Frontal cortex (tissue), 4 donors: ENCODE measurements around the gene FTSJ1. TPM values are rescaled to one million over a fixed set of nuclear protein-coding genes. Genes with fewer than 3 reads are reported as not detected.
"Not testable (repeated sequence)": the region's sequence is repeated elsewhere in the genome, so short reads cannot be mapped to it uniquely, and the experiment has no call there.

ENCODE experiments used
- DNase-seq, 2 donors: peaks; one replicate each; pipeline ENCODE4 v3.0.0; 2012; ENCODE audit warnings: low spot score in 2 of 2
- FAIRE-seq: peaks from 2 replicates; lab custom pipeline; 2012; peaks lifted over from hg19 to GRCh38; lab: Jason Lieb, UNC
- total RNA-seq: library from RNA; depleted of rRNA; stranded (reverse); fragments of >200 nt; gene quantifications from one replicate; pipeline ENCODE4 v1.2.3, GENCODE V29; 2014
- donor health status: control.
- donor health status: control.
- donor health status: control.

FTSJ1 gene, protein sequence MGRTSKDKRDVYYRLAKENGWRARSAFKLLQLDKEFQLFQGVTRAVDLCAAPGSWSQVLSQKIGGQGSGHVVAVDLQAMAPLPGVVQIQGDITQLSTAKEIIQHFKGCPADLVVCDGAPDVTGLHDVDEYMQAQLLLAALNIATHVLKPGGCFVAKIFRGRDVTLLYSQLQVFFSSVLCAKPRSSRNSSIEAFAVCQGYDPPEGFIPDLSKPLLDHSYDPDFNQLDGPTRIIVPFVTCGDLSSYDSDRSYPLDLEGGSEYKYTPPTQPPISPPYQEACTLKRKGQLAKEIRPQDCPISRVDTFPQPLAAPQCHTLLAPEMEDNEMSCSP
- 36.3 TPM for total RNA-seq

GRCh38 chrX:48475774-48476577 lies at the start of gene FTSJ1:
Gene FTSJ1 (plus strand): TSS chrX:48476199. CDS start chrX:48478048, 1,849 bp downstream.
- FAIRE-seq (no peak), DNase-seq (peak; percentile 72 to 76)

- FAIRE-seq, DNase-seq: not testable (repeated sequence)
Observed at GRCh38 chrX:48427027-48427716, 48.8 kb upstream of the FTSJ1 start.

DNA sequence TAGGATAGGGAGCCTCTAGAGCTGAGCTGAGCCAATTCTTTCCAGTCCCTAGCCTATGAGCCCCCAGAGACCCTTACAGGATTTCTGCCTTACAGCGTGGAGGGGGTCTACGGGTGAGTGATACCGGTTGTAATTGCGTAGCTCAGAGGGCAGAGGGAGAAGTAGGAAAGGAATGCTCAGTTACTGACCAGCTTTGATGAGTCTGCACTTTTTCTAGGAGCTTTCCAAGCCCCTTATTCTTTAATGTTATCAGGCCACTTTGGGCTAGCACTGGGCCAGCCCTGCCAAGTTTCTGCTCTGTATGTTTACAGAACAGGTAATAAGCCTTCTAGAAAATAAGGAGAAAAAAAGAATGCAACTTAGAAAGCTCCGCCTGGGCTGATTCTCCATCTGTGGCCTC lies 46.4 kb upstream of the FTSJ1 start:
- FAIRE-seq, DNase-seq: not testable (repeated sequence)

- not testable (repeated sequence) for FAIRE-seq, DNase-seq
Observed at GRCh38 chrX:48430166-48430565, 45.8 kb upstream of the FTSJ1 start.

GRCh38 chrX:48433713-48434112 lies 42.3 kb upstream of the FTSJ1 start:
- not testable (repeated sequence) for DNase-seq, FAIRE-seq

GRCh38 chrX:48447201-48447600 lies 28.8 kb upstream of the FTSJ1 start:
- not testable (repeated sequence) for FAIRE-seq, DNase-seq

DNA sequence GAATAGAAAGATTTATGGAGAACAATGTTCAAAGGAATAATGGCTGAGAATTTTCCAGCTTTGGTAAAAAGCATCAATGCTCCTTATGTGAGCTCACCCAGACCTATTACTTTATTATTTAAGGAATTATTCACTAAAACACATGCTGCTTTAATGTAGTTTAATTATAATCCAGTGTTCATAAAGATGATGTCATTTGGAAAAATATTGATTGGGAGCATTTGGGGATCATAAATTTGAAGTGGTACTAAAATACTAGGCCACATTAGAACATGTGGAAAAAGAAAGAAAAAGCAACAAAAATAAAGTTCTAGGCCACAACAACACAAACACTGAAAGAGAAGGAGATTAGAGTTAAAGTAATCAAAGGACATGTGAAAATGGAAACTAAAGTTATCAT lies 25.9 kb upstream of the FTSJ1 start:
- DNase-seq: no peak
- no peak for FAIRE-seq

- DNase-seq (no peak), FAIRE-seq (no peak)
Observed at GRCh38 chrX:48451708-48452107, 24.3 kb upstream of the FTSJ1 start.

DNA sequence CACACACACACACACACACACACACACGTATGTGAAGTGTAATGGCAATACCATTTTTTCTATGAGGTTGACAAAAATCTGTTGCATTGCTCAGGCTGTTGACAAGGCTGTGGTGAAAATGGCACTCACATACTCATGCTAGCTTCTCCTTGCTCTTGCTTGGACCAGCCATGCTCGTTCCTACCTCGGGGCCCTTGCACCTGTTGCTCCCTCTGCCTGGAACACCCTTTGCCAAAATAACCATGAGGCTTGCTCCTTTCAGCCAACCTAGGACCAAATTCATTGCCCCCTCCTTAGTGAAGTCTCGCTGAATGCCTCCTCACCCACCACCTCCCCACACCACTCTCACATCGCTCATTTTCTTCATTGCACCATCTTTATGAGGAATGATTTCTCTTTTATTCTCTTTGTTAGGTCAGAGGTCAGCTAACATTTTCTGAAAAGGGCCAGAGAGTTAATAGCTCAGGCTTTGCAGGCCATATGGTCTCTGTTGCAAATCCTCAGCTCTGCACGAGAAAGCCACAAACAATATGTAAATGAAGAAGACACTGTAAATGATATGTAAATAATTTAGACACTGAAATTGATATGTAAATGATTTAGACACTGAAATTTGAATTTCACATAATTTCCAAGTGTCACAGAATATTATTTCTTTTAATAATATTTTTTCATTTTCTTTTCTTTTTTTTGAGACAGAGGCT lies 19.2 kb upstream of the FTSJ1 start:
- FAIRE-seq (no peak), DNase-seq (no peak)

DNA sequence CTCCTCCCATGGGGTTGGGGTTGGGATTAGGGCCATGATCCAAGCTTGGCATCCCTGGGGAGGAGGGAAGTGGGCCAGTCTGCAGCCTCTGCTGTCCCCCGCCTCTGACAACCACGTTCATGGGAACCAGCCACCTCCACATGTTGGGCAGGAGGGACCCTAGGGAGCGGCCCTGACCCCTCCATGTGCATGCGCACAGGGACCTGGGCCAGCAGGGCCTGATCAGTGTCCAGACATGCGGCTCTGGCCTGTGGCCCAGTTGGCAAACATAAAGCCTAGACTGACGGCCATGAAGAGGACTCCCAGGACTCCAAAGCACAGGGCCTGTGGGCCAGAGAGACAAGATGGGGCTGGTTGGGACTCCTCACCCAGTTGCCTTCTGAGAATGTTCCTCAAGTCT lies 17.3 kb upstream of the FTSJ1 start:
- no peak for FAIRE-seq
- DNase-seq: no peak

- FAIRE-seq (no peak), DNase-seq (no peak)
Observed at GRCh38 chrX:48459483-48459882, 16.5 kb upstream of the FTSJ1 start.

DNA sequence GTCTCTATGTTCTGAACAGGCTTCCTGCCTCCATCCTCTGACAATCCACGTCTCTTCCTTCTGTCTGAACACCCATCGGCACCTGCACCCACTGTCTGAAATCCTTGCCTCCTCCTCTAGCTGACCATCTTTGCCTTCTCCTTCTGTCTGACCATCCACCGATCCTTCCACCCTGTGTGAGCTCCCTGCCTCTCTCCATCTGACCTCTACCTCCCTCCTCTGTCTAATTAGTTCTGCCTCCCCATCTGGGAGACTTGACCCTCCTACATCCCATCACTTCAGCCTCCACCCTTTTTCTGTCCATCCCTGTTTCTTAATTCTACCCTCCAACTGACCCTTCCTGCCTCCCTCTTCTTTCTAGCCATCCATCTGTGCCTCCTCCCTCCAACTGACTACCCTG lies 16.0 kb upstream of the FTSJ1 start:
- DNase-seq: no peak
- FAIRE-seq: no peak

DNA sequence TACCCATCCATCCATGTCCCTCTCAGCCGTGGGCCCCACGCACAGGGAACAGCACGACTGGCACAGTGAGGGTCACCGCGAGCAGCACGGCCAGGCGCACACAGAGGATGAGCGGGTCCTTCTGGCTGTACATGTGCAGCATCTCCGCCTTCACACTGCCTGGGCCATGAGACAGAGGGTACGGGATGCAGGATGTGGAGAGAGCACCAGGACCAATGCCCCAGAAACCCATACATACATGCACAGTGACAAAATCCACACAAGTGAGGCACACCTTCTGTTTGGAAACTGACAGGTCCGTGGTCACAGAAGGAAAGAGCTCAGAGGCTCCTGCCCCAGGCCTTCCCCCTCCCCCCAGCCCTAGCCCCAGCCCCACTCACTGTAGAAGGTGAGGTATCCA lies 15.4 kb upstream of the FTSJ1 start:
- no peak for FAIRE-seq
- DNase-seq: no peak

- DNase-seq (no peak), FAIRE-seq (no peak)
Observed at GRCh38 chrX:48461830-48462229, 14.2 kb upstream of the FTSJ1 start.

DNA sequence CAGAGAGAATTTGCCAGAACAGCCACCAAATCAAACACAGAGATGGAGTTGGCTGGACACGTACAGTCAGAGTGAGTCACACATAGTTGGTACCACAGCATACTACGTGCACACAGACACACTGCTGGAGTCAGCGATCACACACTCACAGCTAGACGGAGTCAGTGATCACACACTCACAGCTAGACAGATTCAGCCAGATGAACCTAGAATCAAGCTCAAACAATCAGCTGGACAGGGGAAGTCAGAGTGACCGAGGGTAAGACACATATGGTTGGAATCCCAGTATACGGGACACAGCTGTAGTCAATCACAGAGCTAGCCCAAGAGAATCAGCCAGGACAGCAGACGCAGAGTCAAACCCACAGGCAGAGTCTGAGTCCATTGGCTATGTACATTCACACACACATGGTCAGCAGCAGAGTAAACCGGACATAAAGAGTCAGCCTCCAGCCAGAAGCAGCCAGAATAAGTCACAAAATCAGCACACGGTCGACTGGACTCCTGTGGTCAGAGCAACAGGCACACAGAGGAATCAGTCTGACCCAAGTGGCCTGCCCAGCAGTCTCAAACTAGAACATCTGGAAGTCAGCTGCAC lies 10.6 kb upstream of the FTSJ1 start:
- FAIRE-seq: no peak
- no peak for DNase-seq

DNA sequence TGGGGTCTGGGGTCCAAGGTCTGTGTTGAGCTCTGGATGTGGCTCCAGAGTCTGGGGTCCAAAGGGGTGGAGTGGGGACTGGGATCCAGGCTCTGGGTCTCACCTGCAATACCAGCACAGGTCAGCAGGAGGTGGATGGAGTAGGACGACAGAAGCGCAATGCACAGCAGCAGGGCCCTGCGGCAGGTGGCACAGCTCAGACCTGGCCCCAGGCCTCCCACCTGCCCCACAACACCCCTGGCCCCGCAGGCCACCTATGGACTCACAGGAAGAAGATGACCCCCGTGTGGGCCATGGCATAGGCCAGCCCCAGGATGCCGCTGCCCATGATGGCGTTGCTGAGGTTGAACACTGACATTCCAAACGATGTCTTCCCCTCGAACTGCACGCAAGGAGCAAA lies 9.3 kb upstream of the FTSJ1 start:
- no peak for FAIRE-seq
- no peak for DNase-seq

DNA sequence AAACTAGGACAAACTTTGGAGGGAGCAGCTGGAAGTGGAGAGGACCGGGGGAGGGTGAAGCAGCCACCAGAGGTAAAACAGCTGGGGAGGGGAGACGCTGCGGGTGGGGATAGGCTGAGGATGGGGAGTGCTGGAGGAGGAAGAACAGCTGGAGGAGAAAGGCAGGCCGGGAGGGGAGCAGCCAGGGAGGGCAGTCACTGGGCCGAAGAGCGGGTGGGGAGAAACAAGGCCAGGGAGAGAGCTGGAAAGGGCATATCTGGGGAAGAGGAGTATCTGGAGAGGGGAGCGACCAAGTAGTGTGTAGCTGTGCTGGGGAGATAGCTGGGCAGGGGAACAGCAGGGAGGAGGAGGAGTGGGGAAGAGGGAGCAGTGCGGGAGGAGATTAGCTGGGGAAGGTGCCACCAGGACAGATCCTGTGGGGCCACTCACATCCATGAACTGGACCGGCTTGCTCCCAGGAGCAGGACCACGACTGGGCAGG lies 8.7 kb upstream of the FTSJ1 start:
- DNase-seq: no peak
- no peak for FAIRE-seq

GRCh38 chrX:48468247-48468671 lies 7.7 kb upstream of the FTSJ1 start:
- FAIRE-seq: no peak

More at GRCh38 chrX:48468247-48468671, 7.7 kb upstream of the FTSJ1 start:
- no peak for DNase-seq
